ENCODE results near the gene HDAC5.
A peak's percentile ranks its signal among the peaks of the same experiment; 100 is the strongest.

The HDAC5 gene

GRCh38 chr17:44167181-44167861, 43.9 kb upstream of the HDAC5 start:
- Histone ChIP-seq H2AFZ (ENCODE audit: low read depth, low read length) (no peak overlapping the region), H3K27ac (ENCODE audit: low read length) (no peak overlapping the region), H3K4me2 (ENCODE audit: low read length) (no peak overlapping the region), H3K79me2 (ENCODE audit: low read length) (no peaks in the 10 kb centered on the region), H3K4me3 (ENCODE audit: low read length) (no peak overlapping the region), H3K9ac (ENCODE audit: low read length) (no peak overlapping the region), H3K4me1 (ENCODE audit: low read length) (peaks cover 17% of the 10 kb centered on the region), H3K27me3 (ENCODE audit: low read depth, low read length) (no peaks in the 10 kb centered on the region; the same call in 1 of the 2 replicates), H3K9me3 (ENCODE audit: insufficient read depth, low read length) (no peaks in the 10 kb centered on the region), H3K36me3 (replicated peaks; ENCODE audit: low read depth, low read length) (no peaks in the 10 kb centered on the region), H4K20me1 (ENCODE audit: insufficient read depth, low read length) (no peaks in the 10 kb centered on the region)
- TF ChIP-seq EZH2phosphoT487 (IDR thresholded peaks at IDR 0.05; ENCODE audit: low read depth) (no peak), CTCF (IDR thresholded peaks at IDR 0.05; ENCODE audit: low read depth, low read length) (no peak)

DNA sequence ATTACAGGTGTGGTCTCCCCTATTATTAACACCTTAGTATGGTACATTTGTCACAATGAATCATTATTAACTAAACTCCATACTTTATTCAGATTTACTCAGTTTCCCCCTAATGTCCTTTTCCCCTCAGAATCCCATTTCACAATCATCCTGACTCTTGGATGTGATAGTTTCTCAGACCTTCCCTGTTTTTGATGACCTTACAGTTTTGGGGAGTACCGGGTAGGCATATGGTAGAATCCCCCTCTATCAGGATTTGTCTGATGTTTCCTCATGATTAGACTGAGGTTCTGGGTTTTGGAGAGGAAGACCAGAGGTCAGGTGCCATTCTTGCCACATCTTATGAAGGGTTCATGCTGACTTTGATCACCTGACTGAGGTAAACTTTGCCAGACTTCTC, 41.0 kb upstream of the HDAC5 start:
- H2AFZ ChIP-seq (ENCODE audit: low read depth, low read length), result no peak overlapping the region
- H3K4me2 ChIP-seq (ENCODE audit: low read length), result no peak overlapping the region
- no peaks in the 10 kb centered on the region for H3K27me3 ChIP-seq (ENCODE audit: low read depth, low read length)
- H3K9ac ChIP-seq (ENCODE audit: low read length), result no peak overlapping the region
- H3K4me3 ChIP-seq (ENCODE audit: low read length), result no peak overlapping the region
- no peaks in the 10 kb centered on the region for H3K79me2 ChIP-seq (ENCODE audit: low read length)
- TF ChIP-seq CTCF (IDR thresholded peaks at IDR 0.05; ENCODE audit: low read depth, low read length) (no peak), EZH2phosphoT487 (IDR thresholded peaks at IDR 0.05; ENCODE audit: low read depth) (no peak)
- H4K20me1 ChIP-seq (ENCODE audit: insufficient read depth, low read length), result no peaks in the 10 kb centered on the region
- no peaks in the 10 kb centered on the region for H3K9me3 ChIP-seq (ENCODE audit: insufficient read depth, low read length)
- peaks cover 9% of the 10 kb centered on the region for H3K4me1 ChIP-seq (ENCODE audit: low read length)
- H3K36me3 ChIP-seq (replicated peaks; ENCODE audit: low read depth, low read length), result no peaks in the 10 kb centered on the region
- H3K27ac ChIP-seq (ENCODE audit: low read length), result no peak overlapping the region

DNA sequence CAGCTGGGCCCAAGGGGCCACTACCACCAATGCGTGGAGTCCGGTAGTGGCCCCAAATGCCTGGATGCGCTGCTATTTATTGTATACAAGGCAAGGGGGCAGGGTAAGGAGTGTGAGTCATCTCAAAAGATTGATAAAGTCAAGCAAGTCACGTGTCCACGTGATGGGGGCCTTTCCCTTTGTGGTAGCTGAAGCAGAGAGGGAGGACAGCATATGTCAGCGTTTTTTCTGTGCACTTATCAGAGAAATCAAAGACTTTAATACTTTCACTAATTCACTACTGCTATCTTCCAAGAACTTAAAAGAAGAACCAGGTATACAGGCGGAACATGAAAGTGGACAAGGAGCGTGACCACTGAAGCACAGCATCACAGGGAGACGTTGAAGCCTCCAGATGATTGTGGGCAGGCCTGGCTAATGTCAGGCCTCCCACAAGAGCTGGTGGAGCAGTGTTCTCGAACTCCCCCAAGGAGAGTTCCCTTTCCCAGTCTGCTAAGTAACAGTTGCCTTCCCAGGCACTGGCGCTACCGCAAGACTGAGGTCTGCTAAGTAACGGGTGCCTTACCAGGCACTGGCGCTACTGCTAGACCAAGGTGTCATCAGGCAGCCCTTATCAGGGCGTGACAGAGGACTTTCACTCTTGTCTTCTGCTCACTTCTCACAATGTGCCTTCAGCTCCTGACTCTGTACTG, 36.2 kb upstream of the HDAC5 start:
- Histone ChIP-seq H3K4me1 (ENCODE audit: low read length) (peaks cover 12% of the 10 kb centered on the region), H3K9me3 (ENCODE audit: insufficient read depth, low read length) (no peaks in the 10 kb centered on the region), H3K27ac (ENCODE audit: low read length) (peak overlapping the region; percentile 47), H3K9ac (ENCODE audit: low read length) (no peak overlapping the region), H4K20me1 (ENCODE audit: insufficient read depth, low read length) (no peaks in the 10 kb centered on the region), H3K4me2 (ENCODE audit: low read length) (peak overlapping the region; percentile 20; the same call in 1 of the 2 replicates), H3K36me3 (replicated peaks; ENCODE audit: low read depth, low read length) (peaks cover 17% of the 10 kb centered on the region), H3K4me3 (ENCODE audit: low read length) (no peak overlapping the region), H3K79me2 (ENCODE audit: low read length) (no peaks in the 10 kb centered on the region), H2AFZ (ENCODE audit: low read depth, low read length) (no peak overlapping the region), H3K27me3 (ENCODE audit: low read depth, low read length) (no peaks in the 10 kb centered on the region)
- TF ChIP-seq EZH2phosphoT487 (IDR thresholded peaks at IDR 0.05; ENCODE audit: low read depth) (no peak), CTCF (IDR thresholded peaks at IDR 0.05; ENCODE audit: low read depth, low read length) (no peak)

DNA sequence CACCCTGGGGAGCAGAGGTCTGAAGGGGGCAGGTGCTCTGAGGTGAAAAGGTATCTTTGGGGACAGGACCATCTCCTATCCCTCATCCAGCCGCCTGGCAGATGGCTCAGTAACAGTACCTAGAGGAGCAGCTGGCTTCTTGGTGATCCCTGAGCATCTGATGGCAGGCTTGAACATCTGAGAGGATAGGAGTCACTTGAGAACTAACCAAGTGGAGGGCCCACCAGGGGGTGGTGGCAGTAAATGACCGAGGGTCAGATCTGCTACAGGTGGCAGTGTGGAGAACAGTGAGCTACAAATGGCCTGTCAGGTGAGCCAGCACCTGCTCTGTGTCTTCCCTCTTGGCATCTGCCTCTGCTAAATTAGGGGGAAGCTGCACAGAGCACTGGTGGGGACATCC, 32.0 kb upstream of the HDAC5 start:
- no peak overlapping the region for H3K9ac ChIP-seq (ENCODE audit: low read length)
- H3K4me1 ChIP-seq (ENCODE audit: low read length), result peaks cover 12% of the 10 kb centered on the region
- peaks cover 16% of the 10 kb centered on the region for H3K79me2 ChIP-seq (ENCODE audit: low read length)
- H3K4me3 ChIP-seq (ENCODE audit: low read length), result no peak overlapping the region
- H3K36me3 ChIP-seq (replicated peaks; ENCODE audit: low read depth, low read length), result peaks cover 24% of the 10 kb centered on the region
- no peak for TF ChIP-seq EZH2phosphoT487 (IDR thresholded peaks at IDR 0.05; ENCODE audit: low read depth)
- no peak for TF ChIP-seq CTCF (IDR thresholded peaks at IDR 0.05; ENCODE audit: low read depth, low read length)
- no peak overlapping the region for H2AFZ ChIP-seq (ENCODE audit: low read depth, low read length)
- no peak overlapping the region for H3K4me2 ChIP-seq (ENCODE audit: low read length)
- no peak overlapping the region for H3K27ac ChIP-seq (ENCODE audit: low read length)
- H3K9me3 ChIP-seq (ENCODE audit: insufficient read depth, low read length), result no peaks in the 10 kb centered on the region
- no peaks in the 10 kb centered on the region for H4K20me1 ChIP-seq (ENCODE audit: insufficient read depth, low read length)
- H3K27me3 ChIP-seq (ENCODE audit: low read depth, low read length), result no peaks in the 10 kb centered on the region

Data from OCI-LY3 (cell line).